ENCODE data around the gene SGCD.

DNA sequence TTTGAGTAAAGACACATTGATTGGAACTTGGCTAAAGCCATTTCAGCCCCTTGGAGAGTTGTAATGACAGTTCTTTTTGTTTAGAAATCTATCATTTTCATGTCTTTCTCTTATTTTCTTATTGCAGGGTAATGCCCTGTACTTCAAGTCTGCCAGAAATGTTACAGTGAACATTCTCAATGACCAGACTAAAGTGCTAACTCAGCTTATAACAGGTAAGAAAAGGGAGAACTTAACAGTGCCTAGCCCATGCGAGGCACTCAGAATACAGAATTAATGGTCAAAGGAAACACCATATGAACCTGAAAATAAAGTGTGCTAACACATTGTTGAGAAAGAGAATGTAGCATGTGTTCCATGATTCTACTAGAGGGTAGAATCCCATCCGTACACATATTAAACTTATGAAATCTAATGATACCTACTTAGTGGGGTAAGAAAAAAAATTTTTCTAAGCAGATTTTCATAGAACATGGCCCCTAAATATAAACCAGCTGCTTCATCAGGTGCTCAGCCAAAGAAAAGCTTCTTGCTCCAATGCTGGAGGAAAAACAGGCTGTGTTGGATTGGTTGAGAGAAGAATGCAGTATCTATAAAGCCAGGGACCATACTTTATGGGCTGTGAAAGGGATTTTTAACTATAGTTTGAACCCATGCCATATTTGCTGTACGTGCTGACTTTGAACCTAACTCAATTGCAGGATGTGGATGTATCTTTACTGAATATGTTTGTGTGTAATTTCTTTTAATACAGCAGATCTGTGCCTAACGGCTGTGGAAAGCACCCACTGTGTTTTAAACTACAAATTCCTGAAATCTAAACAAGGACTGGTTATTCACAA, 262.4 kb downstream of the SGCD start:
- TF ChIP-seq ZFX (IDR thresholded peaks at IDR 0.05) = no peak
- TF ChIP-seq, protein P1, sequence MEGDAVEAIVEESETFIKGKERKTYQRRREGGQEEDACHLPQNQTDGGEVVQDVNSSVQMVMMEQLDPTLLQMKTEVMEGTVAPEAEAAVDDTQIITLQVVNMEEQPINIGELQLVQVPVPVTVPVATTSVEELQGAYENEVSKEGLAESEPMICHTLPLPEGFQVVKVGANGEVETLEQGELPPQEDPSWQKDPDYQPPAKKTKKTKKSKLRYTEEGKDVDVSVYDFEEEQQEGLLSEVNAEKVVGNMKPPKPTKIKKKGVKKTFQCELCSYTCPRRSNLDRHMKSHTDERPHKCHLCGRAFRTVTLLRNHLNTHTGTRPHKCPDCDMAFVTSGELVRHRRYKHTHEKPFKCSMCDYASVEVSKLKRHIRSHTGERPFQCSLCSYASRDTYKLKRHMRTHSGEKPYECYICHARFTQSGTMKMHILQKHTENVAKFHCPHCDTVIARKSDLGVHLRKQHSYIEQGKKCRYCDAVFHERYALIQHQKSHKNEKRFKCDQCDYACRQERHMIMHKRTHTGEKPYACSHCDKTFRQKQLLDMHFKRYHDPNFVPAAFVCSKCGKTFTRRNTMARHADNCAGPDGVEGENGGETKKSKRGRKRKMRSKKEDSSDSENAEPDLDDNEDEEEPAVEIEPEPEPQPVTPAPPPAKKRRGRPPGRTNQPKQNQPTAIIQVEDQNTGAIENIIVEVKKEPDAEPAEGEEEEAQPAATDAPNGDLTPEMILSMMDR (conservative IDR thresholded peaks at IDR 0.05) = no peak

Measured in C4-2B (cell line).